Kidney epithelial cell (primary cell): ENCODE data around the gene POLR1D. TPM values are rescaled to one million over a fixed set of nuclear protein-coding genes. Genes with fewer than 3 reads are reported as not detected.

Experiments
- DNase-seq: peaks from one replicate; pipeline ENCODE4 v3.0.0-alpha.2; 2010; ENCODE audit warnings: low read depth
- H3K27me3 ChIP-seq: 2 replicates; pipeline ENCODE4 v1.6.0; 2011; ENCODE audit warnings: low read length; ENCODE audit not compliant: control insufficient read depth, insufficient read depth
- H3K36me3 ChIP-seq: 2 replicates; pipeline ENCODE4 v1.5.1; 2011; ENCODE audit warnings: low read length; ENCODE audit not compliant: control insufficient read depth, insufficient read depth
- H3K4me3 ChIP-seq: 2 replicates; pipeline ENCODE4 v1.5.1; 2011; ENCODE audit warnings: low read depth, mild to moderate bottlenecking, control low read depth, low read length
- total RNA-seq: library from RNA; depleted of rRNA; stranded (reverse); fragments of >200 nt; gene quantifications from 2 replicates; pipeline ENCODE4 v1.2.3, GENCODE V29; 2015
- TF ChIP-seq, protein P1 (sequence below): IDR thresholded peaks from 2 replicates; pipeline ENCODE4 v1.5.1; 2011; ENCODE audit warnings: mild to moderate bottlenecking, moderate library complexity, low read length, control low read depth, inconsistent platforms; ENCODE audit not compliant: insufficient read depth, poor library complexity, severe bottlenecking

The POLR1D gene
- total RNA-seq, 1 donor from 2014 or later, result 149 TPM

DNA sequence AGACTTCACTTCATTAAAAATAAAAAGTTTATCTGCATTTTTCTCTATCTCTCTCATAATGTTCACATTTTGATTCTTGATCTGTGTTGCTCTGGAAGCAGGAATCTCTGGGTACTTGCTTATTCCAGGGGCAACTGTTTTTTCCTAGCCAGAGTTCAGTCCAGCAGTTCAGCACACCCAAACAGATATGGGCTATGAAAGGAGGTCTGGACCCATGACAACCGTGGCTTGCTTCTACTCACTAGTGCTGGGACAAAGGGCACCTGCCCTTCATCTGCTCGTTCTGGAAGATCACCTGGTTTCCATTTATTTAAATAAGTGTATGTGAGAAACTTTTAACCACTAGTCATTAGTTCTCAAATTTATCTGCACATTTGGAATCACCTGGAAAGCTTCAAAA lies 36.0 kb downstream of the POLR1D start:
- H3K4me3 ChIP-seq, result no peak overlapping the region
- H3K36me3 ChIP-seq, result no peaks in the 10 kb centered on the region
- no peak for DNase-seq
- H3K27me3 ChIP-seq, result no peaks in the 10 kb centered on the region
- TF ChIP-seq, protein P1, sequence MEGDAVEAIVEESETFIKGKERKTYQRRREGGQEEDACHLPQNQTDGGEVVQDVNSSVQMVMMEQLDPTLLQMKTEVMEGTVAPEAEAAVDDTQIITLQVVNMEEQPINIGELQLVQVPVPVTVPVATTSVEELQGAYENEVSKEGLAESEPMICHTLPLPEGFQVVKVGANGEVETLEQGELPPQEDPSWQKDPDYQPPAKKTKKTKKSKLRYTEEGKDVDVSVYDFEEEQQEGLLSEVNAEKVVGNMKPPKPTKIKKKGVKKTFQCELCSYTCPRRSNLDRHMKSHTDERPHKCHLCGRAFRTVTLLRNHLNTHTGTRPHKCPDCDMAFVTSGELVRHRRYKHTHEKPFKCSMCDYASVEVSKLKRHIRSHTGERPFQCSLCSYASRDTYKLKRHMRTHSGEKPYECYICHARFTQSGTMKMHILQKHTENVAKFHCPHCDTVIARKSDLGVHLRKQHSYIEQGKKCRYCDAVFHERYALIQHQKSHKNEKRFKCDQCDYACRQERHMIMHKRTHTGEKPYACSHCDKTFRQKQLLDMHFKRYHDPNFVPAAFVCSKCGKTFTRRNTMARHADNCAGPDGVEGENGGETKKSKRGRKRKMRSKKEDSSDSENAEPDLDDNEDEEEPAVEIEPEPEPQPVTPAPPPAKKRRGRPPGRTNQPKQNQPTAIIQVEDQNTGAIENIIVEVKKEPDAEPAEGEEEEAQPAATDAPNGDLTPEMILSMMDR, result no peak

DNA sequence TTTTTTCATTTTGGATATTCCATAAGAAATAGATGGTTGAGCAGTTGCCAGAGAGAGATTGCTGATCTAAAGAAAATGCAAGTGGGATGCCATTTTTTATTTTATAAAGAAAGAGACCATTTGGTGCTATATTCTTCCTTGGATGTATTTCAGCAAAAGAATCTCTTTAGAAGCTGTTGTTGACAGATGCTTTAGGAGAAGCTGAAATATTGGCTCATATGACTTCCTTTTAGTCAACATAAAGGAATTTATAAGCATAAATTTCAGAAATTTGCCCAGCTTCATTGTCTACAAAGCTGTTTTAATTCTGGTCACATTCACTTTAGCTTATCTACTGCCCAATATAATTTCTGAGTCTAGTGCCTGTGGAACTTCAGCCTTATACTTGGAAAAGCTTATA lies 36.9 kb downstream of the POLR1D start:
- no peaks in the 10 kb centered on the region for H3K36me3 ChIP-seq
- TF ChIP-seq, protein P1, result no peak
- DNase-seq, result no peak
- no peak overlapping the region for H3K4me3 ChIP-seq
- H3K27me3 ChIP-seq, result no peaks in the 10 kb centered on the region

DNA sequence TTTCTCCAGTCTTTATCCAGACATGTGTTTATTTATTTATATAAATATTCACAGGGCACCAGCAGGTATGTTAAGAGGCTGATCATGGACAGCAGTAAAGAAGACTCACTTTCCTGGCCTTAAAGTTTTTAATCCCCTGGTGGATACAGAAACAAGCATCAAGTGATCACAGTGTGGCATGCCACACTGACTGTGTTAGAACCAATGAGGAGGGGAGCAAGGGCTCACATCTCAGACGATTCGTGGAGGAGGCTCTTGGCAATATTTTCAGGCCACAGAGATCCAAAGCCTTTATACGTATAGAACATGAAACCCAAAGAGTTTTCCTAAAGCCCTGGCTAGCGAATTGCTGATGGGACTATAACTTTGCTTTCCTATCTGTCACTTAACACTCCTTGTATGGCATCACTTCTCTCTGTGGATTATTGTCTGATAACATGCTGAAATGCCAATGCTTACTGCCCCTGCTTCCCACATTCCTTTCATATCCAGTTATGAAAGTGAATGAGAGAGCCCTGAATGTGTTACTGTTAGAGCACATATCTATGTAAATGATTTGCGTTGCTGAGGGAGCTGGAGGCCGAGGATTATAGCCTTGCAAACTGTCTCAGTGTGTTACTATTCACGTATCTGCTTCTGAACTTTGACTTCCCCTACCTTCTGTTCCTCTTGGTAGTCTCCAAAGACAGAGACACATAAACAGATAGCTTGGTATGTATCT lies 37.6 kb downstream of the POLR1D start:
- Histone ChIP-seq H3K27me3 (no peaks in the 10 kb centered on the region), H3K4me3 (no peak overlapping the region), H3K36me3 (no peaks in the 10 kb centered on the region)
- DNase-seq, result no peak
- TF ChIP-seq, protein P1, result no peak

DNA sequence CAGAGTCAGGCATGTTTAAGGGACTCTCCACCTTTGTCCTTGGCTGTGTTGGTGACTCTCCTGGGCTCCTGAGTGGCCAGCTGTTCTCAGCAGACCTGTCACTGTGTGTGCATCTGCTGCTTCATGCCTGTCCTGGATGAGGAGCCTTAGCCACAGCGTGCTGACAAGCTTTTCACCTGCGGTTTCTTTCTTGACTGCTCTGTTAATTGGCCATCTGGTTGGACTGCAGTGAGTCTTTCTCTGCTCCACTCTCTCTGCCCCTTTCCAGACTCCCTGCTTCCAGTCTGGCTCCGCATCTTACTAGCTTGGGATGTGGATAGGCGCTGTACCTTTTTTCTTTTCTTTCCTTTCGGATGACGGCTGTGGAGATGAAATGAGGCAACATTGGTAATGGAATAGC lies 38.8 kb downstream of the POLR1D start:
- Histone ChIP-seq H3K36me3 (no peaks in the 10 kb centered on the region), H3K27me3 (no peaks in the 10 kb centered on the region), H3K4me3 (no peak overlapping the region)
- no peak for DNase-seq
- TF ChIP-seq, protein P1, result no peak

DNA sequence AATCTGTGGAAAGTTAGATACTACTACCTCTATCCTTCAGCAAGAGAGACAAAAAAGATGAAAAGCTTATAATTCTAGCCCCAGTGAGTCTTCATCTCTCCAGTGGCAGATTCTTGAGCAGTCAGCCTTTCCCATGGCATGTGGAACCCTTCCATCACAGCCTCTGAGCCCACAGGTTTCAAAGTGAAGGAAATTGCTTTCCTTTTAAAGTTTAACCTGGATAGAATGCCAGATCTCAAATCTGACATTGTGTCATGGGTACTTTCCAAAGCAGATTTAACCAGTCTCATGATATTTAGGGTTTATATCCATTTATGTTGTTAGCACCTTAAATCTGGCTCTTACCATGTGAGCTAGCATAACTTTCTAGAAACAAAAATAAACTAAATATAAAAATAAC lies 39.3 kb downstream of the POLR1D start:
- TF ChIP-seq, protein P1, result no peak
- Histone ChIP-seq H3K27me3 (no peaks in the 10 kb centered on the region), H3K36me3 (no peaks in the 10 kb centered on the region), H3K4me3 (no peak overlapping the region)
- no peak for DNase-seq

DNA sequence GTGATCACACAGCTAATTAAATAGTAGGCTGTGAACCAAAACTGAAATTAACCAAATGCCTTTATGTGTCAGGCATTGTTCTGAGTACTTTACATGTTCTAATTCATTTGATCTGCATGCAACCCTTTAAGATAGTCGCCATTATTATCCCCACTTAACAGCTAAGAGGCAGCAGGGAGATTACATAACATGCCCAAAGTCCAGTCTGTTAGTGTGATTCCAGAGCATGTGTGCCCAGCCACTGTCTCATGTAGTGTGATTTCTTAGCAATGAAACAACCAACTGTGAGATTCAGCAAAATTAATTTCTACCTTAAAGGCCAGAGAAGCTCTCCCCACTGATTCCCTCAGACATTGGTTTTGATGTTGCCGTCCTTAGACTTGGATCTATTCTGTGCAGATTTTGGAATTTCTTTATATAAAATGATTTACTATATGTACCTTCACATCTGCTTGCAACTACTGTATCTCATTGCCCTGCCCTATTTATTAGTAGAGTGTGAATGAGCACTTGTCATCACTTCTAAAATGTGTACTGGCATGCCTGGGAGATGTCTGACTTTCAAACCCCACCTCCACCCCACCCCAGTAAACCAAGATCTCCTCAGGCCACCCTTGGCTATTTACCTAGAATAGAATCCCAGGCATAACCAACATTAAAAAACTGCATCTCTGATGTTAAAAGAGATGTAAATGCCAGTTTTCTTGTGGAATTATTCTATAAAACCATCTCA lies 41.2 kb downstream of the POLR1D start:
- no peaks in the 10 kb centered on the region for H3K36me3 ChIP-seq
- DNase-seq, result no peak

More for the DNA sequence above, 41.2 kb downstream of the POLR1D start:
- H3K27me3 ChIP-seq, result no peaks in the 10 kb centered on the region
- H3K4me3 ChIP-seq, result no peak overlapping the region
- TF ChIP-seq, protein P1, result no peak
